ENCODE data around the gene SOHLH2.

The SOHLH2 gene, protein sequence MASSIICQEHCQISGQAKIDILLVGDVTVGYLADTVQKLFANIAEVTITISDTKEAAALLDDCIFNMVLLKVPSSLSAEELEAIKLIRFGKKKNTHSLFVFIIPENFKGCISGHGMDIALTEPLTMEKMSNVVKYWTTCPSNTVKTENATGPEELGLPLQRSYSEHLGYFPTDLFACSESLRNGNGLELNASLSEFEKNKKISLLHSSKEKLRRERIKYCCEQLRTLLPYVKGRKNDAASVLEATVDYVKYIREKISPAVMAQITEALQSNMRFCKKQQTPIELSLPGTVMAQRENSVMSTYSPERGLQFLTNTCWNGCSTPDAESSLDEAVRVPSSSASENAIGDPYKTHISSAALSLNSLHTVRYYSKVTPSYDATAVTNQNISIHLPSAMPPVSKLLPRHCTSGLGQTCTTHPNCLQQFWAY

DNA sequence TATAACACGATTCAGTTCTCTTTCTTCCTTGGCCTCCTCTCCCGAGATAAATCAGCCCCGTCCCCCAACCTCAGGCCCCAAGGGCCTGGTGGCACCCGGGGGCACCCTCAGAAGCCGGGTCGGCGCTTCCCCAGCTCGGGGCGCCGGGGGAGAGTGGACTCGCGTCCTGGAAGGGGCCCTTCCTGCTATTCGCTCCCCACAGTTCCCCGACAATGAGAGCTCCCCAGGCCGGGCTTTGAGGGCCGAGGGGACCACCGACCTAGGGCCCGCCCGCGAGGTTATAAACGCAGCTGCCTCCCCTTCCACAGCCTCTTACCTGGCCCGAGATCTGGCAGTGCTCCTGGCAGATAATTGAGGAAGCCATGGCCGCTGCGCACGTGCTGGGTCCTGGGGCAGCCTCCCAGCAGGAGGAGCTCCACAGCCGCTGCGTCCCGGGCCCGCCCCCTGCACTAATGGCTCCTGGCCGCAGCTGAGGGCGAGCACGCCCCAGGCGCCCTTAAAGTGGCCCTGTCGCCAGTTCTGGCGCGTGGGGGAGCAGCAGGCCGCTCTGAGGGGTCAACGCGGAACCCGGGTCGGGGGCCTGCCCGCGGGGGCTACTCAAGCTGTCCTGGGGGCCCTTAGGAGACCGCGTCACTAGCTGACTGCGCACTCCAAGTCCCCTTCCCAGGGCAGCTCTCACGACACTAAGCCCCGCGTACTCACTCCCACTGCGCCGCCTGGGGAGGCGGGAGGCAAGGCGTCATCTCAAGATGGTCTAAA is at the start of gene SOHLH2:
Gene SOHLH2, minus strand, starts transcription at position 394 of the 759 bp plus-strand sequence. Its CDS starts 30 bp downstream, at position 364.
- DNase-seq (ENCODE audit: low read depth), result no peak

- peak; percentile 28 for DNase-seq (ENCODE audit: low read depth)
These were observed 47.6 kb upstream of the SOHLH2 start for GRCh38 chr13:36261976-36262375.

GRCh38 chr13:36261011-36261410 is 46.7 kb upstream of the SOHLH2 start:
- no peak for DNase-seq (ENCODE audit: low read depth)

- DNase-seq (ENCODE audit: low read depth), result no peak
These were observed 45.2 kb upstream of the SOHLH2 start for GRCh38 chr13:36259361-36260137.

DNA sequence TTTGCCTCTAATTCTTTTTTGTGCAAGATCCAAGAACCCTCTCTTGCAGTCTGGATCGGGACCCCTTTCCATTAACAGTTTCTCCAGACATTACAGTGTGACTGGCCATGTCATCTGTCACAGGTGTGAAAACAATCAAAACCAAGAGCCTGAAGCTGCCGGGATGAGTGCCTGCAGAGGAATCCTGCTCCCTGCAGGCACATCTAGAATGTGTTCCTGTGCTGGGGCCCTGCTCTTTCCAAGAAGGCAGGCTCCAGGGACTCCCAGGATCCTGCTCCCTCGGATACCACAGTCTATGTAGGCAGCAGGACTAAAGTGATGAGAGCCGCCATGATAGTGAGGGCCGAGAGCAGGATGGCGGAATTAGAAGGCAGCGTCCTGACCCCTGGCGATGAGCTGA is 44.5 kb upstream of the SOHLH2 start:
- DNase-seq (ENCODE audit: low read depth), result no peak

DNA sequence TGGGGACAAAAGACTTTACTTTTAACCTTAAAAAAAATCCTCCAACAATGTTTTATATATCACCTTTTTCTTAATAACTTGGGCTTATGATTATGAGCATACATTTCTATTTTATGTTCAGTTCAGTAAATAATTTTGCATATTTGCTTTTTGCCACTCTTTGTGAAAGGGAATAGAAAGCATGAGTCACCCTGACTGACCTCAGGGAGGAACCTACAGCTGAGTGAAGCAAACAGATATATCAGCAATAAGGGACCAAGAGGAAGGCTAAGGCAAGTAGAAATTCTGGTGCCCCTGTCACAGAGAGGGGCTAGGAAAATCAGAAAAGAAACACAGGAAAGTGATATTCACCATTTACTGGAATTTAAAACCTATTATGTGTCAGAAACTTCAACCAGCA is 37.2 kb upstream of the SOHLH2 start:
- peak; percentile 15 for DNase-seq (ENCODE audit: low read depth)

DNA sequence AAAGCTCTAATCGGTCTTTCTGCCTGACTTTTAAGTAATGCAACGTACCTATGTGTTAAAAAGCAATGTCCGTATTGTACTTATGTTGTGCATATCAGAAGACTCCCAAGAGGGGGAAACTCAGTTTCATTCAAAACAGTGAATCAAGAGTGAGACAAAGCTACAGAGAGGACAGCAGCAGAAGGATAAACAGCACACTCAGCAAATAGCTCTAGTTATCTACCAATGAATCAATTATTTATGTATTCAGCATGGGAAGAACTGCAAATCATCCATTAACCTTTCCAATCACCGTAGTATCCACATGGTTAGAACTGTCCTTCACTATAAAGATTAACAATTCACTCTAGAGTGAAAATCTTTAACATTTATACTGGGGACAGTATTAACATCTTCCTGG is 36.7 kb upstream of the SOHLH2 start:
- DNase-seq (ENCODE audit: low read depth), result no peak

DNA sequence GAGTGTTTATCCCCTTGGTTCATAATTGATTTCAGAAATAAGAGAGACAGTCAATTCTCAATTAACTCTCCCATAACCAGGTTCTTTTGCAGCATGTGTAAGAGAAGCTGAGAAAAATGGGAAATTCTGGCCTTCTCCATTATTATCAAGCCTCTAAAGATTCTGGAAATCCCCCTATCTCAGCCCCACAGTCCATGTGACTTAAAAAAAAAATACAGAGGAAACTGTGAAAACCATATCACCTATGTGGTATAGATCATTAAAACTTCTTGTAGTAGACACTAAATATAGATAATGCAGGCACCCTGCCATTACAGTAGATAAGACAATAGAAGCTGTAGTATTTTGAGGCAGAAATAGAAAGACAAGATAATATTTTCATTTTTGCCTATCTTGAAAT is 34.3 kb upstream of the SOHLH2 start:
- DNase-seq (ENCODE audit: low read depth), result no peak

GRCh38 chr13:36244990-36245389 is 30.6 kb upstream of the SOHLH2 start:
- DNase-seq (ENCODE audit: low read depth), result no peak

DNA sequence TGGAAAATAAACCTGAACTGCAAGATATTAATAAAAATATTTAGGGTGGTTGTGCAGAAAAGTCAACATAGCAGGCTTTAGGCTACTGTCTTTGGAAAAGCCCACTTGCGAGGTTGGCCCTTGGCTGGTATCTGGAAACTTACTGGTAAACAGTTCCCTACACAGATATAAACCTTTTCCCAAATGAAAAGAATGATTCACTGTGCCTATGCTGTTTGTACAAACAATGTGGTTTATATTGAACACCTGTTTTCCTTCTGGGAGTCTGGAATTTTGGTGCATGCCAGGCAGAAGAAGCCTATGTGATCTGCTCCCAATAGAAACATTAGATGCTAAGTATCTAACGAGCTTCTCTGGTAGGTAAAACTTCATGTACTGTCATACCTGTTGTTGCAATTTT is 29.7 kb upstream of the SOHLH2 start:
- DNase-seq (ENCODE audit: low read depth), result no peak

GRCh38 chr13:36242761-36243160 is 28.4 kb upstream of the SOHLH2 start:
- DNase-seq (ENCODE audit: low read depth), result no peak

DNA sequence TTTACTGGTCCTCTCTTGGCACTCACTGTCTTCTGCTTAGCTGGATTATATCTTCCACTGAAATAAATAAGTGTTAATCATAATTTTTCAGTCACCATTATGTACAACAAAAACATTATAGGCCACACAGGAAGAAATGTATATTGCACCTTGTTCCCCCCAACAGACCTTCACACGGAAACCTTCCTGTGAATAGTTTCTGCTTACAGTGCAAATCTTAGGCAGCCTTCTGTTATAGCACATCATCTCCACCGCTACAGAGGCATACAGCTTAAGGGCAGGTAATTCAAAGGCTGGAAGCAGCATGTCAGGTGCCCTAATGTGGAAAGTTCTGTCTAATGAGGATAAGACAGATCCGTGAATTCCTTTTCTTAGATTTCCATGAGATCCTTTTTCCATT is 16.9 kb upstream of the SOHLH2 start:
- no peak for DNase-seq (ENCODE audit: low read depth)

DNA sequence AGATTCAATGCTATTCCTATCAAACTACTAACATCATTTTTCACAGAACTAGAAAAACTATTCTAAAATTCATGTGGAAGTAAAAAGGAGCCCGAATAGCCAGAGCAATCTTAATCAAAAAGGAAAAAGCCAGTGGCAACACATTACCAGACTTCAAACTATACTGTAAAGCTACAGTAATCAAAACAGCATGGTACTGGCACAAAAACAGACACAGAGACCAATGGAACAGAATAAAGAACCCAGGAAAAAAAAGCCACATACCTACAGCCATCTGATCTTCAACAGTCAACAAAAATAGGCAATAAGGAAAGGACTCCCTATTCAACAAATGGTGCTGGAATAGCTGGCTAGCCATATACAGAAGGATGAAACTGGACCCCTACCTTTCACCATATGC is 10.4 kb upstream of the SOHLH2 start:
- DNase-seq (ENCODE audit: low read depth), result no peak

DNA sequence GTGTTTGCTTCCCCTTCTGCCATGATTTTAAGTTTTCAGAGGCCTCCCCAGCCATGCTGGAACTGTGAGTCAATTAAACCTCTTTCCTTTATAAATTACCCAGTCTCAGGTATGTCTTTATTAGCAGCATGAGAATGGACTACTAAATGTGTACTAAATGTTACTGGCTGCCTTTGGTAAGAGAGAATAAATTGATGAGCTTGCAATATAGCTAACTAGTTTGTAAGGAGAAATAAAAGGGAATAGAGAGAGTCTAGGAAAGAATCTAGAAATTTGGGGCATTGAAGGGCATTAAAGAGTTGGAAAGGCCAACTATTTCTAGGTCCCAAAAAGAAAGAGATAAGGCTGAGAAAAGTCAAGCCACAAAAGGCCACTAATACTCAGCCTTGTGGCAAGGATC is 5.5 kb upstream of the SOHLH2 start:
- DNase-seq (ENCODE audit: low read depth), result no peak

DNA sequence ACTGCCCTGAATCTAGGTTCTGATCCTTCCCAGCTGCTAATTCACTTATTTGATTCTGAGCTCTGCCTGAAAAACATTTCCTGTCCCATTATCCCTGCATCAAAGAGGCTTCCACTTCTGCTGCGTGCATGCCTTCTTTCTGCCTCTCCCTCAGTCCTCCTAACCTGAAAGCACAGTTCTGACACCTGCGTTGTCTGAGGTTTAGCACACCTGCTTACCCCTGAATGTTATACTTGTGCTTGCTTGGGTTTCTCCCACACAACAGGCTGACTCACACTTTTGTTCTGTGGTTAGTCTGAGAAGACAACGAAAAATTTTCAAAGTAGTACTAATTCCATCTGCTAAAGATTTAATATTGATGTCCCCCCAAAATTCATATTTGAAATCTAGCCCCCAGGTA is 3.1 kb upstream of the SOHLH2 start:
- DNase-seq (ENCODE audit: low read depth), result no peak

DNA sequence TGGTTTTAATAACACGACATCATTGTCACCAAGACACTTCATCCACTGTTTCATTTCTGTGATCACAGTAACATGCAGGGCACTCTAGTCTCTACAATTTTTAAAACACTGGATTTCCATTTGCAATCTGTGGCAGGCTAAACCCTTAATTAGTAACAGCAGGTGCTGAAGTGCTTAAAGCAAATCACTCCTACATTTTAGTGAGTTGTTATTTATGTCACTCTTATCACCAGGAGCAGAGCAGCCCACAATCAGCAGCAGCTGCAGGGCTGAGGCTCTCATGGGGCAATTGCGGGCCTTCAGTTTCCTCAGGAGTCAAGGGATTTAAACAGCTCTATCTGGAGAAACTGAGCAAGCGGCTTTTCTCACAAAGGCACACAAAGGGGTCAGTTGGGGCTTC is 1.6 kb downstream of the SOHLH2 start:
- no peak for DNase-seq (ENCODE audit: low read depth)

DNA sequence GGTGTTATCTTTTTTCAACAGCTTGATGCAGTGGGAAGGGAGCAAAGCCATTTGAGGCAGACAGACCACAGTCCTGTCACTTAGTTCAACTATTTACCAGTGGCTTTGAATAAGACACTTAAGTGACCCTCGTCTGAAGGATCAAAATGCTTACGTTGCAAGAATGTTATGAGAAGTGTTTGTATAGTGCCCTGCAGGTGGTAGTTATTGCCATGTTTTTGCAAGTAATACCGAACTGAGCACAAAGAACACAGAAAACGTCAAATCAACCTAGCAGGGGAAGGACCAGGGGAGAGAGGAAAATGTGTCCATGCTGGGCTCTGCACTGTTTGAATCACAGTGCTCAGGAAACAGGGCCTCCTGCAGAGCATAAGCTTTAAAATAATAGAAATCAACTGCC is 2.8 kb downstream of the SOHLH2 start:
- DNase-seq (ENCODE audit: low read depth), result no peak

- DNase-seq (ENCODE audit: low read depth), result no peak
These were observed 3.6 kb downstream of the SOHLH2 start for GRCh38 chr13:36210738-36211137.

- no peak for DNase-seq (ENCODE audit: low read depth)
These were observed 6.7 kb downstream of the SOHLH2 start for GRCh38 chr13:36207672-36208071.

DNA sequence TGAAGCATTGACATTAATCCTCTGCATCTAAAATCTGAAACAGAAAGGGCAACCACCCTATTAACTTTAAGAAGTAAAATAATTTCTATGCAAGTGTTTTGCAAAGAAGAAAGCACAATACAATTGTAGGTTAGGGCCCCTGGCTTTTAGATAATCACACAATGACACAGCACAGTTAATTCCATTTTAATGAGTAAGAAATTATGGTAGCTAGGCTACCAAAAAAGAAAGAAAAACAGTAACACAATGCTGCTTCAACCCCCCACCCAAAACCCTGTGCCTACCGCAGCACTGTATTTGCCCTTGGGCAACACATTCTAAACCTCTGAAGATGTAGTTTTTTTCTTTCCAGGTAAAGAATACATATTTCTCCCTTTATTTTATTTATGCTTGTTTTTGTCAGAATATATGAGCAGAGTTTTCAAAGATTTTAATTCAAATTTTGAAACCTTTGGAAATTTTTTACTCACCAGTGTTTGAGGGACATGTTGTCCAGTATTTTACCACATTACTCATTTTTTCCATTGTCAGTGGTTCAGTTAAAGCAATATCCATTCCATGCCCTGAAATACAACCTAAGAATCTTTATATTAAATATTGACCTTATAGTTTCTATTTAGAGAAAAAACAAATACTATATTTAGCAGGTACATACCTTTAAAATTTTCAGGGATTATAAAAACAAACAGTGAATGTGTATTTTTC is 21.1 kb downstream of the SOHLH2 start:
- peak; percentile 36 for DNase-seq (ENCODE audit: low read depth)

DNA sequence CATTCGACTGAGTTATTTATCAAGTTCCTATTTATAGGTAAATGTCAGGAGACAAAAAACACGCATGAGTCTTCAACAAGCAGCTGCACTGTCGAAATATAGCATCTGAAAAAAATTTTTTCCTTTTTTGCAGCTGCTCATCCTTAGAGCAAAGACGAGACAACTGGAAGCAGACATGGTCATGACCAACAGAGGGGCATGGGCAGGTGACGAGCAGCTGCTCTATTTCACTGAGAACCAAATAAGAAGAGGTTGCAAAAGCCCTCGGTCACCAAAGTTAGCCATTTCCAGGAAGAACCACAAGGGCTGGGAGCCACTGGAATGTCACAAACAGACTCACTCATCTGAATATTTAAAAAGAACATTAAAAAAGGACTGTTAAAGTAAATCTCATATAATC is 22.2 kb downstream of the SOHLH2 start:
- peak; percentile 3 for DNase-seq (ENCODE audit: low read depth)

- peak; percentile 48 for DNase-seq (ENCODE audit: low read depth)
These were observed 23.6 kb downstream of the SOHLH2 start for GRCh38 chr13:36190771-36191170.
